GM23248 (cell line): ENCODE data around the gene GTF2B. TPM values are rescaled to one million over a fixed set of nuclear protein-coding genes. Genes with fewer than 3 reads are reported as not detected.
"Not testable (repeated sequence)": the region's sequence is repeated elsewhere in the genome, so short reads cannot be mapped to it uniquely, and the experiment has no call there.

Source experiments
- DNase-seq: peaks from one replicate; pipeline ENCODE4 v3.0.0-alpha.2; 2015
- H2AFZ ChIP-seq: fragments of 200-600 bp; sonication (generic); 2 replicates; pipeline ENCODE4 v1.6.1; 2016; ENCODE audit warnings: antibody characterized with exemption
- H3F3A ChIP-seq: fragments of 200-600 bp; sonication (generic); 2 replicates; pipeline ENCODE4 v1.6.1; 2016; ENCODE audit warnings: mild to moderate bottlenecking, antibody characterized with exemption, mixed run types; ENCODE audit not compliant: insufficient read depth
- H3K27ac ChIP-seq: fragments of 200-600 bp; sonication (generic); 2 replicates; pipeline ENCODE4 v1.5.1; 2016; ENCODE audit warnings: mild to moderate bottlenecking
- H3K27me3 ChIP-seq: fragments of 200-600 bp; sonication (generic); replicated peaks from 2 replicates; pipeline ENCODE4 v1.6.1; 2016; ENCODE audit warnings: mild to moderate bottlenecking; ENCODE audit not compliant: insufficient read depth
- H3K36me3 ChIP-seq: fragments of 200-600 bp; sonication (generic); 2 replicates; pipeline ENCODE4 v1.6.1; 2016; ENCODE audit warnings: low read depth, mild to moderate bottlenecking
- H3K4me1 ChIP-seq: fragments of 200-600 bp; sonication (generic); 2 replicates; pipeline ENCODE4 v1.6.1; 2016; ENCODE audit warnings: mild to moderate bottlenecking; ENCODE audit not compliant: insufficient read depth
- H3K4me2 ChIP-seq: fragments of 200-600 bp; sonication (generic); one replicate; pipeline ENCODE4 v1.6.1; 2016; ENCODE audit warnings: mild to moderate bottlenecking; ENCODE audit not compliant: unreplicated experiment
- H3K4me3 ChIP-seq: fragments of 200-600 bp; sonication (generic); 2 replicates; pipeline ENCODE4 v1.5.1; 2016; ENCODE audit warnings: mild to moderate bottlenecking
- H3K79me2 ChIP-seq: fragments of 200-600 bp; sonication (generic); 2 replicates; pipeline ENCODE4 v1.6.1; 2016; ENCODE audit warnings: mild to moderate bottlenecking; ENCODE audit not compliant: insufficient read depth
- H3K9ac ChIP-seq: fragments of 200-600 bp; sonication (generic); 2 replicates; pipeline ENCODE4 v1.6.1; 2016; ENCODE audit warnings: mild to moderate bottlenecking
- H3K9me2 ChIP-seq: fragments of 200-600 bp; sonication (generic); 2 replicates; pipeline ENCODE4 v1.6.1; 2016; ENCODE audit warnings: mixed run types, mild to moderate bottlenecking, moderate library complexity; ENCODE audit not compliant: insufficient read depth
- H3K9me3 ChIP-seq: fragments of 200-600 bp; sonication (generic); one replicate; pipeline ENCODE4 v1.6.1; 2017; ENCODE audit warnings: low read depth
- H4K20me1 ChIP-seq: fragments of 200-600 bp; sonication (generic); 2 replicates; pipeline ENCODE4 v1.6.0; 2016; ENCODE audit not compliant: insufficient read depth
- EZH2 ChIP-seq: fragments of 200-600 bp; sonication (generic); IDR thresholded peaks from 2 replicates; pipeline ENCODE4 v1.6.1; 2018; ENCODE audit warnings: antibody characterized with exemption, mild to moderate bottlenecking; ENCODE audit not compliant: insufficient read depth, poor library complexity, severe bottlenecking
- EZH2phosphoT487 ChIP-seq: fragments of 200-600 bp; sonication (generic); IDR thresholded peaks from 2 replicates; pipeline ENCODE4 v1.6.1; 2018; ENCODE audit warnings: antibody characterized with exemption, moderate library complexity, mild to moderate bottlenecking, low read depth; ENCODE audit not compliant: insufficient read depth
- WGBS, 2 experiments: methylation state at CpG; one replicate each; pipeline ENCODE4 v1.1.6; 2015 to 2017; ENCODE audit warnings: low lambda C conversion rate in 2 of 2, low coverage in 1 of 2; ENCODE audit errors: missing lambda C conversion rate in 2 of 2; 5-methylcytosine and 5-hydroxymethylcytosine counted together
- in situ Hi-C: fragments of 300-500 bp; cut with MboI; formaldehyde crosslinking; loops from 2 replicates; pipeline ENCODE4 v1.15.0; 2020
- polyA plus RNA-seq: library from polyadenylated mRNA; unstranded; fragments of >200 nt; fragmentation: Nextera tagmentation; extraction: Ambion mirVana; gene quantifications from 2 replicates; pipeline ENCODE4 v1.2.1, GENCODE V29; 2016
- total RNA-seq: library from RNA; depleted of rRNA; stranded (reverse); fragments of >200 nt; shearing (Covaris generic); gene quantifications from 2 replicates; pipeline ENCODE4 v1.2.3, GENCODE V29; 2014

The GTF2B gene
- total and polyA plus RNA-seq, 2 experiments from 2014 or later: 28.9 to 35.2 TPM

- peak overlapping the region; percentile 73 for H3K27ac ChIP-seq
- H3K27me3 ChIP-seq: no peaks in the 10 kb centered on the region
- WGBS, 2 experiments: 60 to 65% methylated on average over 6 of the region's 6 CpGs
- H3F3A ChIP-seq: peaks cover 11% of the 10 kb centered on the region; the same call in 1 of the 2 replicates
- peak overlapping the region; percentile 25; the same call in 1 of the 2 replicates for H3K9ac ChIP-seq
- in situ Hi-C loops: loop anchor here (25.0 kb wide), 1 partner anchor 206 kb away; no protein-coding TSS in a partner anchor
- TF ChIP-seq EZH2: no peak
- no peak for TF ChIP-seq EZH2phosphoT487
- 0 out of 2 replicates have a peak, but pooled peaks cover 6% of the 10 kb centered on the region for H3K36me3 ChIP-seq
- H3K79me2 ChIP-seq: peaks cover 100% of the 10 kb centered on the region
- H4K20me1 ChIP-seq: peaks cover 7% of the 10 kb centered on the region; the same call in 1 of the 2 replicates
- H2AFZ ChIP-seq: no peak overlapping the region
- H3K4me1 ChIP-seq: peaks cover 10% of the 10 kb centered on the region; the same call in 1 of the 2 replicates
- no peaks in the 10 kb centered on the region for H3K9me3 ChIP-seq
- DNase-seq: peak; percentile 81
- H3K9me2 ChIP-seq: no peaks in the 10 kb centered on the region
- H3K4me2 ChIP-seq: peak overlapping the region; percentile 16
- no peak overlapping the region for H3K4me3 ChIP-seq
Observed at GRCh38 chr1:88867743-88868521, 23.4 kb downstream of the GTF2B start.

DNA sequence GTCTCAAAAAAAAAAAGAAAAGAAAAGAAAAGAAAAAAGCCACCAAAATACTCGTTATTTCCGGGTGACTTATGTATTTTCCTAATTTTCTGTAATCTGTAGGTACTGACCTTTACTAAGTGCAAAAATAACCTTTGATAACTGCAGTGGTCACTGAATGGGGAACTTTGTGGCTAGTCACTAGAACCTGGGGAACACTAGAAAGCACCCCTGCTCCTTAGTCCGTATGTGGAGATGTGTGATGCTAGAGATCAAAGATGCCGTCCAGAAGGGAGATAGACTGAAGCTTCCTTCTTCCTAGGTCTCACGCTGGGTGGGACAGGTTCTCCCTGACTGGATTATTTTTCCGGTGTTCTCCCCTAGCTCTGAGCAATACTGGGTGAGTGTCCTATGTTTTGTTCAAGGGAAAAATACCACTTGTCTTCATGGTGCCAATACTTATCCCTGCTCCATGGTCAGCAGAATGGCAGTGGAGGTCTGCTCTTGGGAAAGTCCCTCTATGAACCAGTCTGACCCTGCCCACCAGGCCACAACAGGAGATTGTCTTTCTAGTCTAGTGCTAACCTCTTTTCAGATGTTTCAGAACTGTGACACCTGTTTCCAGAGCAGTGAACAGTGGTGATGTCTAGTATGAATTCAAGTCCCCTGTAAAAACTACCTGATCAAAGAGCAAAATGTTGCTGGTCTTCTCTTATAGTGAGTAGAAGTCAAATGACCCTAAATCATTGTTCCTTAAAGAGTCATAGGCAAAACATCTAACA lies 39.9 kb downstream of the GTF2B start:
- DNase-seq: no peak
- peaks cover 10% of the 10 kb centered on the region; the same call in 1 of the 2 replicates for H3K79me2 ChIP-seq
- TF ChIP-seq EZH2phosphoT487 (no peak), EZH2 (no peak)
- H3K4me3 ChIP-seq: no peak overlapping the region
- WGBS, 2 experiments: 70 to 80% methylated on average over 6 of the region's 6 CpGs
- no peaks in the 10 kb centered on the region for H3K9me2 ChIP-seq
- no peaks in the 10 kb centered on the region for H4K20me1 ChIP-seq
- H3K9ac ChIP-seq: no peak overlapping the region
- no peak overlapping the region for H3K4me2 ChIP-seq
- no peak overlapping the region for H2AFZ ChIP-seq
- H3K4me1 ChIP-seq: no peaks in the 10 kb centered on the region
- H3K36me3 ChIP-seq: peaks cover 43% of the 10 kb centered on the region
- in situ Hi-C loops: loop anchor here (25.0 kb wide), 1 partner anchor 189 kb away; no protein-coding TSS in a partner anchor
- H3K9me3 ChIP-seq: no peaks in the 10 kb centered on the region
- no peaks in the 10 kb centered on the region for H3K27me3 ChIP-seq
- H3F3A ChIP-seq: peaks cover 5% of the 10 kb centered on the region; the same call in 1 of the 2 replicates
- no peak overlapping the region for H3K27ac ChIP-seq

DNA sequence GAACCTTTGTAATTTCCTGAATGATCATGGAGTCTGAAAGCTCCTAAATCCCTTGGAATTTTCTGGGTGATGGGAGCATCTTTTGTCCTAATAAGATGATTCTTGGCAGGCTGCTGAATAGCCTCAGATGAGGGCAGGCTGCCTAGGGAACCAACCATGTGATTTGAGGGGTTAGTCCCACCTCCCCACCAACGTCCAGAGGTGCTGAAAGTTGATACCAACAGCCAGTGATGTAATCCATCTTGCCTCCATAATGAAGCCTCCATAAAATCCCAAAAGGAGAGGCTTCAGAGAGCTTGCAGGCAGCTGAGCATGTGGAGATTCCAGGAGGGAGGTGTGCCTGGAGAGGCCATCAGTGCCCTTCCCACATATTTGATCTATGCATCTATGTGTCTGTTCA lies 43.7 kb downstream of the GTF2B start:
- Histone ChIP-seq H3K79me2 (no peaks in the 10 kb centered on the region), H3K4me1 (no peaks in the 10 kb centered on the region), H3K4me2 (no peak overlapping the region), H3K27me3 (no peaks in the 10 kb centered on the region), H3K9me3 (no peaks in the 10 kb centered on the region), H2AFZ (no peak overlapping the region), H4K20me1 (no peaks in the 10 kb centered on the region), H3K27ac (no peak overlapping the region), H3K9ac (no peak overlapping the region), H3K9me2 (no peaks in the 10 kb centered on the region), H3K36me3 (peaks cover 17% of the 10 kb centered on the region; the same call in 1 of the 2 replicates), H3K4me3 (no peak overlapping the region), H3F3A (peaks cover 5% of the 10 kb centered on the region; the same call in 1 of the 2 replicates)
- WGBS, 2 experiments: 7% methylated on average over 1 of the region's 1 CpG
- no peak for DNase-seq
- in situ Hi-C loops: no loop called here
- TF ChIP-seq EZH2phosphoT487 (no peak), EZH2 (no peak)

DNA sequence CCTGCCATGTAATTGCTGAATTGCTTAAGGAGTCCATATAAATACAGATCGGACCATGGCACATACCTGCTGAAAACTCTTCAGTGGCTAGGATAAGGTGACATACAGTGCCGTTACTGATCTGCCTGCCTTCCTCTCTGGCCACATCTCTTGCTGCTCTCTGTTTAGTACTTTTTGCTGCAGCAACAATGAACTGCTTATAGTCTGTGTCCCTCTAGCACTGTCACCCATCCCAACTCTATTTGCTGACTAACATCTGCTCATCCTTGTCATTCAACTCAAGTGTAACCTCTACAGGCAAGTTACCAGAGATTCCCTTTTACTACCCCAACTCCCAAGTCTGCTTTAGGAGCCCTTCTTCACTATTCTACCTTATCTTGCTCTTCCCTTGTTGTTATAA lies 65.6 kb downstream of the GTF2B start:
- H3K27ac ChIP-seq: no peak overlapping the region
- H3K27me3 ChIP-seq: no peaks in the 10 kb centered on the region
- no peaks in the 10 kb centered on the region for H3K79me2 ChIP-seq
- no peak for DNase-seq
- H3F3A ChIP-seq: no peaks in the 10 kb centered on the region
- H3K36me3 ChIP-seq: peaks cover 37% of the 10 kb centered on the region
- no peaks in the 10 kb centered on the region for H3K9me3 ChIP-seq
- H3K4me2 ChIP-seq: no peak overlapping the region
- no peaks in the 10 kb centered on the region for H3K4me1 ChIP-seq
- no peak overlapping the region for H3K9ac ChIP-seq
- WGBS, 2 experiments: 100% methylated on average over 2 of the region's 2 CpGs
- in situ Hi-C loops: no loop called here
- TF ChIP-seq EZH2phosphoT487 (no peak), EZH2 (no peak)
- no peak overlapping the region for H3K4me3 ChIP-seq
- no peaks in the 10 kb centered on the region for H3K9me2 ChIP-seq
- no peaks in the 10 kb centered on the region for H4K20me1 ChIP-seq
- no peak overlapping the region for H2AFZ ChIP-seq

GRCh38 chr1:88819642-88820041 lies 71.7 kb downstream of the GTF2B start:
- DNase-seq, H3K9ac ChIP-seq, H2AFZ ChIP-seq, in situ Hi-C loops, H3K27ac ChIP-seq, H3K4me1 ChIP-seq, H4K20me1 ChIP-seq, H3K9me2 ChIP-seq, H3K9me3 ChIP-seq, H3K4me2 ChIP-seq, H3F3A ChIP-seq, H3K27me3 ChIP-seq, H3K4me3 ChIP-seq, H3K79me2 ChIP-seq: not testable (repeated sequence)
- WGBS, 2 experiments: 97 to 99% methylated on average over 3 of the region's 3 CpGs
- H3K36me3 ChIP-seq: peaks cover 20% of the 10 kb centered on the region
